Stimulated activated CD8-positive, alpha-beta memory T cell treated with anti-CD3 and anti-CD28 coated beads, Interleukin-12 subunit alpha, Interleukin-12 subunit beta, amount 100 ng/mL, for 24 hours (primary cell): ENCODE data around the gene GAS2L2.

ENCODE experiments used
- DNase-seq: peaks from one replicate; pipeline ENCODE4 v3.0.0-alpha.2; 2020; ENCODE audit errors: extremely low read depth

GAS2L2 gene

DNA sequence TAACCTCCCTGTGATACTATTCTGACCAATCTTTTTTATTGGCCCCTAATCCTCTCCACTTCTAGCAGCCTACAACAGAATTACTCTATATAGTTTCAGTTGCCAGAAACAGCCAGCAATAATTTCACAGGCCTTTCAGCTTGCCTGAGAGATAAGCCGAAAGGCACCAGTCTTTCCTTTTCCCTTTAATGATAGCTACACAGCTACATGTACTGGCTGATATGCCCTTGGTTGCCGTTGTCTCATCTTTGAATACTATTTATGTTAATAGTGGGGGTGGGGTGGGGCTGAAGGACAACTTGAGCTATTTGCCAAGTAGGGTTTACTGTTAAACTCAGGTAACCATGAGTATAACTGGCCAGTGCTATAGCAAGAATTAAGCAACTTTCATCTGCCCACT lies 57.4 kb downstream of the GAS2L2 start:
- no peak for DNase-seq

DNA sequence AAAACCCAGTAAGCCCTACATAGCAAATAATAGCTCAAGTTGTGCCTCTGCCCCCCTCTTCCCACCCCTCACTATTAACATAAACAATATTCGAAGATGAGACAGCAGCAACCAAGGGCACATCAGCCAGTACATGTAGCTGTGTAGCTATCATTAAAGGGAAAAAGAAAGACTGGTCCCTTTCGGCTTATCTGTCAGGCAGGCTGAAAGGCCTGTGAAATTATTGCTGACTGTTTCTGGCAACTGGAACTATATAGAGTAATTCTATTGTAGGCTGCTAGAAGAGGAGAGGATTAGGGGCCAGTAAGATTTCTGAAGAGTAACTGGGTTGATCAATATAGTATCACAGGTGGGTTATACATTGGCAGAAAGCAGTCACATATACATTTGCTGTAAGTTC lies 58.1 kb downstream of the GAS2L2 start:
- DNase-seq, result no peak
